ENCODE measurements around the gene PDE6D.

GRCh38 chr2:231687133-231687852 is 93.8 kb downstream of the PDE6D start:
- TF ChIP-seq CTCF (conservative IDR thresholded peaks at IDR 0.05; ENCODE audit: low read depth, low read length) (peak; percentile 57), EZH2 (IDR thresholded peaks at IDR 0.05; ENCODE audit: low read length, unreplicated experiment) (no peak), EZH2phosphoT487 (IDR thresholded peaks at IDR 0.05; ENCODE audit: borderline replicate concordance, low read length) (no peak)

All from PC-3 (cell line).